GM12878 (cell line): ENCODE data around the gene MLPH. TPM values are rescaled to one million over a fixed set of nuclear protein-coding genes. Genes with fewer than 3 reads are reported as not detected.

Experiments used
- BHLHE40 ChIP-seq, 2 experiments: fragments of 450-650 bp in 1 of 2; IDR thresholded peaks; 2 replicates each; pipeline ENCODE4 v1.6.1; 2011 to 2017; ENCODE audit warnings: low read depth in 2 of 2, borderline replicate concordance in 1 of 2, improper control_type of control experiment in 1 of 2, low read length in 1 of 2, mild to moderate bottlenecking in 1 of 2
- DPF2 ChIP-seq: fragments of 450-650 bp; IDR thresholded peaks from 2 replicates; pipeline ENCODE4 v1.6.1; 2017; ENCODE audit warnings: mild to moderate bottlenecking
- FOS ChIP-seq: IDR thresholded peaks from 3 replicates; pipeline ENCODE4 v1.6.1; 2011; ENCODE audit warnings: borderline replicate concordance; ENCODE audit not compliant: insufficient read length; ENCODE audit errors: extremely low read depth
- FOXK2 ChIP-seq: fragments of 450-650 bp; IDR thresholded peaks from 2 replicates; pipeline ENCODE4 v1.6.1; 2017; ENCODE audit warnings: mild to moderate bottlenecking, moderate library complexity
- GABPA ChIP-seq: IDR thresholded peaks from 2 replicates; pipeline ENCODE4 v1.6.1; 2014; ENCODE audit warnings: antibody characterized with exemption, low read depth, mild to moderate bottlenecking, inconsistent platforms
- GATAD2B ChIP-seq: fragments of 450-650 bp; conservative IDR thresholded peaks from 2 replicates; pipeline ENCODE4 v1.6.1; 2017; ENCODE audit warnings: low read depth, mild to moderate bottlenecking, moderate library complexity
- JUNB ChIP-seq: IDR thresholded peaks from 2 replicates; pipeline ENCODE4 v1.6.1; 2016; ENCODE audit warnings: antibody characterized with exemption, mild to moderate bottlenecking
- KLF5 ChIP-seq: fragments of 450-650 bp; IDR thresholded peaks from 2 replicates; pipeline ENCODE4 v1.6.1; 2014; ENCODE audit warnings: mild to moderate bottlenecking; ENCODE audit not compliant: partially characterized antibody
- MTA2 ChIP-seq: fragments of 450-650 bp; IDR thresholded peaks from 2 replicates; pipeline ENCODE4 v1.6.1; 2016; ENCODE audit warnings: low read depth, mild to moderate bottlenecking, moderate library complexity
- RB1 ChIP-seq: fragments of 450-650 bp; formaldehyde crosslinking; IDR thresholded peaks from 2 replicates; pipeline ENCODE4 v1.6.1; 2017; ENCODE audit warnings: mild to moderate bottlenecking, borderline replicate concordance
- RELA ChIP-seq: fragments of 450-650 bp; IDR thresholded peaks from 2 replicates; pipeline ENCODE4 v1.8.0; 2014; ENCODE audit warnings: borderline replicate concordance; ENCODE audit not compliant: partially characterized antibody
- TARDBP ChIP-seq: IDR thresholded peaks from 2 replicates; pipeline ENCODE4 v1.6.1; 2016; ENCODE audit warnings: borderline replicate concordance
- TCF12 ChIP-seq: IDR thresholded peaks from 2 replicates; pipeline ENCODE4 v1.6.1; 2011; ENCODE audit warnings: low read depth, mild to moderate bottlenecking, low read length
- ZNF622 ChIP-seq: fragments of 450-650 bp; IDR thresholded peaks from 2 replicates; pipeline ENCODE4 v1.6.1; 2017; ENCODE audit warnings: mild to moderate bottlenecking, inconsistent platforms
- polyA plus RNA-seq, 11 experiments: library from polyadenylated mRNA; depleted of rRNA in 4 of 11; unstranded in 6 of 11; stranded (reverse) in 5 of 11; fragments of >200 nt; fragmentation: Nextera tagmentation in 4 of 11; fragmentation: Illumina TruSeq in 1 of 11; extraction: Ambion mirVana in 4 of 11; extraction: Trizol in 1 of 11; gene quantifications; 1 replicate in 1 of 11; 2 replicates in 10 of 11; pipeline versions ENCODE4 v1.2.1 to v1.2.3, GENCODE V29; 2011 to 2016; ENCODE audit warnings: inconsistent platforms in 2 of 11, missing spikeins in 2 of 11, low read depth in 1 of 11
- total RNA-seq, 4 experiments: library from RNA; depleted of rRNA in 3 of 4; stranded (reverse); fragments of >200 nt in 3 of 4; fragmentation: Illumina TruSeq in 1 of 4; extraction: Trizol in 1 of 4; gene quantifications; 2 replicates each; pipeline versions ENCODE4 v1.2.1 to v1.2.3, GENCODE V29; 2013 to 2021
- TF ChIP-seq, protein P1 (sequence below): fragments of 450-650 bp; formaldehyde crosslinking; IDR thresholded peaks from 2 replicates; pipeline ENCODE4 v1.4.0; 2020; ENCODE audit warnings: mild to moderate bottlenecking, moderate library complexity
- TF ChIP-seq, protein P2 (sequence below): IDR thresholded peaks from 2 replicates; pipeline ENCODE4 v1.6.1; 2012; ENCODE audit warnings: mild to moderate bottlenecking, low read depth, low read length
- TF ChIP-seq, protein P3 (sequence below): IDR thresholded peaks from 2 replicates; pipeline ENCODE4 v1.6.1; 2011; ENCODE audit warnings: low read depth, mild to moderate bottlenecking, low read length, moderate library complexity, borderline replicate concordance; ENCODE audit errors: extremely low read depth
- TF ChIP-seq, protein P4 (sequence below): IDR thresholded peaks from 2 replicates; pipeline ENCODE4 v1.6.1; 2011; ENCODE audit warnings: mild to moderate bottlenecking, low read depth, low read length, moderate library complexity; ENCODE audit not compliant: insufficient replicate concordance
- TF ChIP-seq, protein P5 (sequence below): IDR thresholded peaks from 2 replicates; pipeline ENCODE4 v1.6.1; 2012; ENCODE audit warnings: low read length, inconsistent platforms

The MLPH gene
- total and polyA plus RNA-seq, 10 of the 15 experiments (the other 5 are each of a cell fraction or from before 2014, with no cell fraction given), result 0.16 to 0.85 TPM; not detected in 8

DNA sequence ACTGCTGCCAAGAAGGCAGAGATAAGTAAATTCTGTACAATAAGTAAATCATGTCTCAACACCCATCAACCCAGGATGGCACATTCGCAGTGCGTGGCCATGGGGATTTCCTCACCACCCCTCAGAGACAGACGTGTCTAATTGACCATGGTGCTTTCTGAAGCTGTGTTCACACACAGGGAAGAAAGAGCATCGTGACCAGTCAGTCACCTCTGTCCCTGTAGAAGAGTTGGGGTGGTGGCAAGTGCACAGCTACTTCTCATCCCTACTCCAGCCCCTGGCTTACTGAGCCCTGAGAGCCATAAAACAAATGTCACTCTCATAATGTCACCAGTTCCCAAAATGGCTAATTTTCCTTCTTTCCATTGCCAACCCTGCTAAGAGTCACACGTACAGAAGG lies 31.3 kb upstream of the MLPH start (continued):
- TF ChIP-seq, protein P1, sequence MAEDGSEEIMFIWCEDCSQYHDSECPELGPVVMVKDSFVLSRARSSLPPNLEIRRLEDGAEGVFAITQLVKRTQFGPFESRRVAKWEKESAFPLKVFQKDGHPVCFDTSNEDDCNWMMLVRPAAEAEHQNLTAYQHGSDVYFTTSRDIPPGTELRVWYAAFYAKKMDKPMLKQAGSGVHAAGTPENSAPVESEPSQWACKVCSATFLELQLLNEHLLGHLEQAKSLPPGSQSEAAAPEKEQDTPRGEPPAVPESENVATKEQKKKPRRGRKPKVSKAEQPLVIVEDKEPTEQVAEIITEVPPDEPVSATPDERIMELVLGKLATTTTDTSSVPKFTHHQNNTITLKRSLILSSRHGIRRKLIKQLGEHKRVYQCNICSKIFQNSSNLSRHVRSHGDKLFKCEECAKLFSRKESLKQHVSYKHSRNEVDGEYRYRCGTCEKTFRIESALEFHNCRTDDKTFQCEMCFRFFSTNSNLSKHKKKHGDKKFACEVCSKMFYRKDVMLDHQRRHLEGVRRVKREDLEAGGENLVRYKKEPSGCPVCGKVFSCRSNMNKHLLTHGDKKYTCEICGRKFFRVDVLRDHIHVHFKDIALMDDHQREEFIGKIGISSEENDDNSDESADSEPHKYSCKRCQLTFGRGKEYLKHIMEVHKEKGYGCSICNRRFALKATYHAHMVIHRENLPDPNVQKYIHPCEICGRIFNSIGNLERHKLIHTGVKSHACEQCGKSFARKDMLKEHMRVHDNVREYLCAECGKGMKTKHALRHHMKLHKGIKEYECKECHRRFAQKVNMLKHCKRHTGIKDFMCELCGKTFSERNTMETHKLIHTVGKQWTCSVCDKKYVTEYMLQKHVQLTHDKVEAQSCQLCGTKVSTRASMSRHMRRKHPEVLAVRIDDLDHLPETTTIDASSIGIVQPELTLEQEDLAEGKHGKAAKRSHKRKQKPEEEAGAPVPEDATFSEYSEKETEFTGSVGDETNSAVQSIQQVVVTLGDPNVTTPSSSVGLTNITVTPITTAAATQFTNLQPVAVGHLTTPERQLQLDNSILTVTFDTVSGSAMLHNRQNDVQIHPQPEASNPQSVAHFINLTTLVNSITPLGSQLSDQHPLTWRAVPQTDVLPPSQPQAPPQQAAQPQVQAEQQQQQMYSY, result no peak
- TF ChIP-seq RB1 (no peak), BHLHE40 (IDR thresholded peaks at IDR 0.05; ENCODE audit: borderline replicate concordance in 1 of 2, low read depth in 2 of 2, low read length in 1 of 2) (peak in 1 of 2 experiments; percentile 17; a peak in 1 of 4 replicates), KLF5 (no peak), MTA2 (peak; percentile 12; the same call in 1 of the 2 replicates), JUNB (no peak), GATAD2B (no peak), GABPA (no peak), DPF2 (no peak), TCF12 (no peak), FOXK2 (no peak), TARDBP (no peak), RELA (no peak), FOS (no peak), ZNF622 (no peak)
- TF ChIP-seq, protein P2, sequence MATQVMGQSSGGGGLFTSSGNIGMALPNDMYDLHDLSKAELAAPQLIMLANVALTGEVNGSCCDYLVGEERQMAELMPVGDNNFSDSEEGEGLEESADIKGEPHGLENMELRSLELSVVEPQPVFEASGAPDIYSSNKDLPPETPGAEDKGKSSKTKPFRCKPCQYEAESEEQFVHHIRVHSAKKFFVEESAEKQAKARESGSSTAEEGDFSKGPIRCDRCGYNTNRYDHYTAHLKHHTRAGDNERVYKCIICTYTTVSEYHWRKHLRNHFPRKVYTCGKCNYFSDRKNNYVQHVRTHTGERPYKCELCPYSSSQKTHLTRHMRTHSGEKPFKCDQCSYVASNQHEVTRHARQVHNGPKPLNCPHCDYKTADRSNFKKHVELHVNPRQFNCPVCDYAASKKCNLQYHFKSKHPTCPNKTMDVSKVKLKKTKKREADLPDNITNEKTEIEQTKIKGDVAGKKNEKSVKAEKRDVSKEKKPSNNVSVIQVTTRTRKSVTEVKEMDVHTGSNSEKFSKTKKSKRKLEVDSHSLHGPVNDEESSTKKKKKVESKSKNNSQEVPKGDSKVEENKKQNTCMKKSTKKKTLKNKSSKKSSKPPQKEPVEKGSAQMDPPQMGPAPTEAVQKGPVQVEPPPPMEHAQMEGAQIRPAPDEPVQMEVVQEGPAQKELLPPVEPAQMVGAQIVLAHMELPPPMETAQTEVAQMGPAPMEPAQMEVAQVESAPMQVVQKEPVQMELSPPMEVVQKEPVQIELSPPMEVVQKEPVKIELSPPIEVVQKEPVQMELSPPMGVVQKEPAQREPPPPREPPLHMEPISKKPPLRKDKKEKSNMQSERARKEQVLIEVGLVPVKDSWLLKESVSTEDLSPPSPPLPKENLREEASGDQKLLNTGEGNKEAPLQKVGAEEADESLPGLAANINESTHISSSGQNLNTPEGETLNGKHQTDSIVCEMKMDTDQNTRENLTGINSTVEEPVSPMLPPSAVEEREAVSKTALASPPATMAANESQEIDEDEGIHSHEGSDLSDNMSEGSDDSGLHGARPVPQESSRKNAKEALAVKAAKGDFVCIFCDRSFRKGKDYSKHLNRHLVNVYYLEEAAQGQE, result no peak
- TF ChIP-seq, protein P3, sequence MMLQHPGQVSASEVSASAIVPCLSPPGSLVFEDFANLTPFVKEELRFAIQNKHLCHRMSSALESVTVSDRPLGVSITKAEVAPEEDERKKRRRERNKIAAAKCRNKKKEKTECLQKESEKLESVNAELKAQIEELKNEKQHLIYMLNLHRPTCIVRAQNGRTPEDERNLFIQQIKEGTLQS, result no peak
- TF ChIP-seq, protein P4, sequence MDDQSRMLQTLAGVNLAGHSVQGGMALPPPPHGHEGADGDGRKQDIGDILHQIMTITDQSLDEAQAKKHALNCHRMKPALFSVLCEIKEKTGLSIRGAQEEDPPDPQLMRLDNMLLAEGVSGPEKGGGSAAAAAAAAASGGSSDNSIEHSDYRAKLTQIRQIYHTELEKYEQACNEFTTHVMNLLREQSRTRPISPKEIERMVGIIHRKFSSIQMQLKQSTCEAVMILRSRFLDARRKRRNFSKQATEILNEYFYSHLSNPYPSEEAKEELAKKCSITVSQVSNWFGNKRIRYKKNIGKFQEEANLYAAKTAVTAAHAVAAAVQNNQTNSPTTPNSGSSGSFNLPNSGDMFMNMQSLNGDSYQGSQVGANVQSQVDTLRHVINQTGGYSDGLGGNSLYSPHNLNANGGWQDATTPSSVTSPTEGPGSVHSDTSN, result peak; percentile 58
- TF ChIP-seq, protein P5, sequence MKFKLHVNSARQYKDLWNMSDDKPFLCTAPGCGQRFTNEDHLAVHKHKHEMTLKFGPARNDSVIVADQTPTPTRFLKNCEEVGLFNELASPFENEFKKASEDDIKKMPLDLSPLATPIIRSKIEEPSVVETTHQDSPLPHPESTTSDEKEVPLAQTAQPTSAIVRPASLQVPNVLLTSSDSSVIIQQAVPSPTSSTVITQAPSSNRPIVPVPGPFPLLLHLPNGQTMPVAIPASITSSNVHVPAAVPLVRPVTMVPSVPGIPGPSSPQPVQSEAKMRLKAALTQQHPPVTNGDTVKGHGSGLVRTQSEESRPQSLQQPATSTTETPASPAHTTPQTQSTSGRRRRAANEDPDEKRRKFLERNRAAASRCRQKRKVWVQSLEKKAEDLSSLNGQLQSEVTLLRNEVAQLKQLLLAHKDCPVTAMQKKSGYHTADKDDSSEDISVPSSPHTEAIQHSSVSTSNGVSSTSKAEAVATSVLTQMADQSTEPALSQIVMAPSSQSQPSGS, result no peak
